GM12872 (cell line): ENCODE data around the gene SERPINA9.

Experiments
- CTCF ChIP-seq: IDR thresholded peaks from 3 replicates; pipeline ENCODE4 v1.5.1; 2011; ENCODE audit warnings: low read depth, mild to moderate bottlenecking, low read length, moderate library complexity; ENCODE audit not compliant: insufficient read depth

Gene SERPINA9

DNA sequence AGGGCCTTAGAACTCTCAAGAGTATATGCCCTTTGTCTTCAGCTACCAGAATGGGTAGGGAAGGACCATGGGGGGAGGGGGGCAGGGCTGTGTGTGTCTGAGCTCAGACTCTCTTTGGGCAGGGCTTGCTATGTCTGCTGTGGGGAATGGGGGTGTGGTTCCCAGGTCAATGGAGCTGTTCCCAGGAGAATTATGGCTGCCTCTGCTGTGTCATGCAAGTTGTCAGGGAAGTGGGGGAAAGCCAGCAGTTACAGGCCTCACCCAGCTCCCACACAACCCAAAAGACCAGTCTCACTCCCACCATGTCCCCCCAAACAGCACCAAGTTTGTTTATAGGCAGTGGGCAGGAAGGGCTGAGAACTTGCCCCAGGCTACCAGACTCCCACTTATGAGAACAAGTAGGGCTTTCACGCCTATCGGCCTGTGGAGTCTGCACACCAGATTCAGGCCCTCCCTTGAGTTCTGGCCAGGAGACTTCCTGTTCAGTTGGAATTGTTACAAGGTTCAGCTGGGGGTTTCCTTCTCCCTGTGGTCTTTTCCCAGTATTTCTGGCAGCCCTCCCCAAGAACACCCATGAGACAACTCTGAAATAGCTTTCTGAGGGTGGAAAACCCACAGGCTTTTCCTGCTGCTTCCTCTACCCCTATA is 17.3 kb downstream of the SERPINA9 start:
- TF ChIP-seq CTCF = no peak

DNA sequence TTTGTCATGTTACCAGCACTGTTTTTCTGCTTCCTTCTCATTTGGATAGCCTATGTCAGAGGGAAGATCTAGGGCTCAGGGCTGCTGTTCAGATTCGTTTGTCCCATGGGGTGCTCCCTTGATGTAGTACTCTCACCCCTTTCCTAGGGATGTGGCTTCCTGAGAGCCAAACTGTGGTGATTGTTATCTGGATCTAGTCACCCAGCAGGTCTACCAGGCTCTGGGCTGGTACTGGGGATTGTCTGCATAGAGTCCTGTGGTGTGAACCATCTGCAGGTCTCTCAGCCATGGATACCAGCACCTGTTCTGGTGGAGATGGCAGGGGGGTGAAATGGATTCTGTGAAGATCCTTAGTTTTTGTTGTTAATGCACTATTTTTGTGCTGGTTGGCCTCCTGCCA is 17.9 kb downstream of the SERPINA9 start:
- no peak for TF ChIP-seq CTCF

DNA sequence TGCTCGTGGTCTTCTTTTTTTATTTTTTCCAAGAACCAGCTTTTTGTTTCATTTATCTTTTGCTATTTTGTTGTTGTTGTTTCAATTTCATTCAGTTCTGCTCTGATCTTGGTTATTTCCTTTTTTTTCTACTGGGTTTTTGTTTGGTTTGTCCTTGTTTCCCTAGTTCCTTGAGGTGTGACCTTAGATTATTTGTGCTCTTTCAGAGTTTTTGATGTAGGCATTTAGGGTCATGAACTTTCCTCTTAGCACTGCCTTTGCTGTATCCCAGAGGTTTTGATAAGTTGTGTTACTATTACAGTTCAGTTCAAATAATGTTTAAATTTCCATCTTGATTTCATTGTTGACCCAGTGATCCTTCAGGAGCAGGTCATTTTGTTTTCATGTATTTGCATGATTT is 20.1 kb downstream of the SERPINA9 start:
- TF ChIP-seq CTCF = no peak

- no peak for TF ChIP-seq CTCF
Measured at GRCh38 chr14:94451826-94452225, 24.2 kb downstream of the SERPINA9 start.

- TF ChIP-seq CTCF = no peak
Measured at GRCh38 chr14:94451091-94451771, 24.8 kb downstream of the SERPINA9 start.

DNA sequence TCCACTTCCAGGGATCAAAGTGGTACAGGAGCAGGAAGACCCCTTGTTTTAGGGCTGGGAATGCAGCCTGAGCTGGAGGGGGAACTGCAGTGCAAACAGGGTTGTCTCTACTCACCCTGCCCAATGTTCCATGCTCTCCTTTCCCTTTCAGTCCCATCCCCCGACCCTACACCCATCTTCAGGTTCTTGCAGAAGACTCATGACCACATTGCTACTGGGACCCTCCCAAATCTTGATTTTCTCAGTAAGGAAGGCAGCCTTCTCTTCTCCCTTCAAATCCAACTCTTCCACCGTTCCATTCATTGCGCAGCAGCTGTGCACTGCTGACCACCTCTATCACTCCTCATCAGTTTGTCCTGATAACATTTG is 25.3 kb downstream of the SERPINA9 start:
- no peak for TF ChIP-seq CTCF

DNA sequence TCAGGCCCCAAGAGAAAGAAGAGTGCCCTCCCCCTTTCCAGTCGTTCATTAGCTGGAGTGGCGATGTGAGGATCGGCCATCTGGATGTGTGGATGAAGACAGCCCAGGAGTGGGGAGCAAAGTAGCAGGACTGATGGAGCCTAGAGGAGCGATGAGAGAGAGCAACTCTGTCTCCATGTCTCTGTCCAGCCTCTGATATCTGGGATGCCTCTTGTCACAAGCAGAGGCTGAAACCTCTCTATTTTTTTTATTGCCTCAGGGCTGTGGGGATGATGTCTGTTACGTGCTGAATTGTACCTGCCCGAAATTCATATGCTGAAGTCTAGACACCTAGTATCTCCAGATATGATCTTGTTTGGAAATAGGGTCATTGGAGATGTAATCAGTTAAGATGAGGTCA is 26.1 kb downstream of the SERPINA9 start:
- TF ChIP-seq CTCF = no peak
